Measurements from ENCODE around the gene JUP. TPM values are rescaled to one million over a fixed set of nuclear protein-coding genes. Genes with fewer than 3 reads are reported as not detected.

Gene JUP
- total RNA-seq, 3 donors from 2014 or later: 0.86 to 0.98 (median 0.92) TPM

GRCh38 chr17:41813699-41814124 lies 27.2 kb upstream of the JUP start:
- H3K4me3 Mint-ChIP-seq: no peak overlapping the region
- no peaks in the 10 kb centered on the region for H3K9me3 Mint-ChIP-seq
- peaks cover 2% of the 10 kb centered on the region for H3K27me3 Mint-ChIP-seq (ENCODE audit: low read depth)
- no peaks in the 10 kb centered on the region for H3K36me3 Mint-ChIP-seq (ENCODE audit: insufficient read depth)
- DNase-seq (no peak), ATAC-seq (no peak)
- H3K4me1 Mint-ChIP-seq (ENCODE audit: low read depth): peaks cover 23% of the 10 kb centered on the region

DNA sequence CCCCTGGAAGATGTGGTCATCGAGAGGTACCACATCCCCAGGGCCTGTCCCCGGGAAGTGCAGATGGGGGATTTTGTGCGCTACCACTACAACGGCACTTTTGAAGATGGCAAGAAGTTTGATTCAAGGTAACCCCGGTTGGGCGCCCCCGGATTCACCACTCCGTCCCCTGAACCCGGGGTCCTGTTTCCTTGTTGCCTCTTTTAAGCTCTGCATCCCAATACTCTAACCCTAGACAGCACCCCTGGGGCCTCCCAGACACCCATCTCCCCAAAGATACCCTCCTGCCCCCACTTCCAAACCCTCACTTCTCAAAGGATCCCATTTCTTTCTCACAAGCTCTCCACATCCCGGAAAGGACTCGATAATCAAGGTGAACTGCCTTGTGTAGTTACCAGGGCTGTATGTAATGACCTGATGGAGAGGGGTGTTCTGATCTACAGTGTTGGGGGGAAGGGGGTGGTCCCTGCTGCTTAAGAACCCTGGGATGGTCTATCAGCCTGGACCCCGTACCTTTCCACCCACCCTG lies 26.7 kb upstream of the JUP start:
- Mint-ChIP-seq H3K4me3 (peak overlapping the region; percentile 0), H3K4me1 (ENCODE audit: low read depth) (peaks cover 23% of the 10 kb centered on the region)
- no peak for DNase-seq

GRCh38 chr17:41812381-41813151 lies 26.1 kb upstream of the JUP start, which contains the start of gene FKBP10:
Gene FKBP10, plus strand, starts transcription at chr17:41813004. Its CDS starts 31 bp downstream, at chr17:41813035.
- Mint-ChIP-seq H3K4me1 (ENCODE audit: low read depth) (peaks cover 23% of the 10 kb centered on the region), H3K36me3 (ENCODE audit: insufficient read depth) (no peaks in the 10 kb centered on the region), H3K4me3 (peak within 1 kb of the TSS; percentile 81), H3K27me3 (ENCODE audit: low read depth) (peaks cover 2% of the 10 kb centered on the region), H3K9me3 (no peaks in the 10 kb centered on the region)
- DNase-seq: peak; percentile 21
- peak; percentile 2 to 5 for ATAC-seq

More for the DNA sequence above, 26.7 kb upstream of the JUP start:
- H3K27me3 Mint-ChIP-seq (ENCODE audit: low read depth): peaks cover 2% of the 10 kb centered on the region
- ATAC-seq: no peak
- no peaks in the 10 kb centered on the region for H3K9me3 Mint-ChIP-seq
- H3K36me3 Mint-ChIP-seq (ENCODE audit: insufficient read depth): no peaks in the 10 kb centered on the region

GRCh38 chr17:41811549-41812380 lies 25.3 kb upstream of the JUP start, which contains the start of gene P3H4:
Gene P3H4, minus strand, starts transcription at chr17:41811949. Its CDS starts 34 bp downstream, at chr17:41811915.
- peaks cover 2% of the 10 kb centered on the region for H3K27me3 Mint-ChIP-seq (ENCODE audit: low read depth)
- ATAC-seq (peak; percentile 90 to 92), DNase-seq (peak; percentile 64)
- H3K4me3 Mint-ChIP-seq: peak within 1 kb of the TSS; percentile 81
- H3K36me3 Mint-ChIP-seq (ENCODE audit: insufficient read depth): no peaks in the 10 kb centered on the region
- H3K9me3 Mint-ChIP-seq: no peaks in the 10 kb centered on the region
- H3K4me1 Mint-ChIP-seq (ENCODE audit: low read depth): peaks cover 23% of the 10 kb centered on the region

DNA sequence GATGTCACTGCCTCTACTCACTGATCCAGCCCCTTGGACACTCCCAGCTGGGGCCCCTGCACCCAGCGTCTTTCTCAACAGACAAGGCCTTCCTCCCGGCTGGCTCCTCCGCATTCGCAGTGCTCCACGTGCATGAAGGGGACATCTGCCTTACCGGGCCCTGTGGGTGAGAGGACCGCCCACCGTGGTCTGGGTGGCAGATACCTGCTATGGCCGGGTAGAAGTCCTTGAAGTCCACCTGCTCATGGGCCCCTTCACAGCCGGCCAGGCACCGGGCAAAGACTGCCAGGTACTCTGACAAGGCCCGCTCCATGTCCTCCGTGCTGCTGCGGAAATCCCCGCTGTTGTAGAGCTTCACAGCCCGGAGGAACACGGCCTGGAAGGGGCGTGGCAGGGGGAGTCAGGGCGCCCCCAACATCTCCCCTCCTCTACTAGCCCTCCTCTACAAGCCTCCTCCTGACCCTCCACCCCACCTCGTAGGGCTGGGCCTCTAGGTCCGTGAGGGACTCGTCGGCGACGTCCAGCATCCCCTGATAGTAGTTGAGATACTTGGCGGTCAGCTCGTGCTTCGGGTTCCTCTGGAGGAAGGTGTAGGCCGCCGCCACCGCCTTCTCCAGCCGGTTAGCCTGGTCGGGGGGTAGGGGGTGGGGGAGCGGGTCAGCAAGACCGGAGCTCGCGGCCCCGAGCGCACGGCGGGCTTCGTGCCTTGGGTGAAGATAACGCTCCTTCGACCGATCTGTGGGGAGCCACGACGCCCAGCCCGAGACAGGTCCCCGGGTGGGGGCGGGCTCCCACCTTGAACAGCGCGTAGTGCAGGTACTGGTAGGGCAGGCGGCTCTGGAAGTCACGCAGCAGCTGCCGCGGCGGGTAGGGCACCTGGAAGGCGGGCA lies 24.4 kb upstream of the JUP start:
- H3K27me3 Mint-ChIP-seq (ENCODE audit: low read depth): peaks cover 2% of the 10 kb centered on the region
- peak; percentile 18 for DNase-seq
- peak overlapping the region; percentile 74 for H3K4me3 Mint-ChIP-seq
- ATAC-seq: peak; percentile 31 to 37
- H3K9me3 Mint-ChIP-seq: no peaks in the 10 kb centered on the region
- H3K4me1 Mint-ChIP-seq (ENCODE audit: low read depth): peaks cover 23% of the 10 kb centered on the region
- H3K36me3 Mint-ChIP-seq (ENCODE audit: insufficient read depth): no peaks in the 10 kb centered on the region

- Mint-ChIP-seq H3K27me3 (ENCODE audit: low read depth) (no peaks in the 10 kb centered on the region), H3K36me3 (ENCODE audit: insufficient read depth) (no peaks in the 10 kb centered on the region), H3K4me3 (no peak overlapping the region), H3K4me1 (ENCODE audit: low read depth) (peaks cover 15% of the 10 kb centered on the region), H3K9me3 (no peaks in the 10 kb centered on the region)
- ATAC-seq: no peak
- DNase-seq: no peak
Observed at GRCh38 chr17:41806685-41807445, 20.4 kb upstream of the JUP start.

- H3K9me3 Mint-ChIP-seq: no peaks in the 10 kb centered on the region
- DNase-seq (no peak), ATAC-seq (no peak)
- no peak overlapping the region for H3K4me3 Mint-ChIP-seq
- H3K27me3 Mint-ChIP-seq (ENCODE audit: low read depth): no peaks in the 10 kb centered on the region
- H3K36me3 Mint-ChIP-seq (ENCODE audit: insufficient read depth): no peaks in the 10 kb centered on the region
- peaks cover 4% of the 10 kb centered on the region for H3K4me1 Mint-ChIP-seq (ENCODE audit: low read depth)
Observed at GRCh38 chr17:41803049-41804020, 16.8 kb upstream of the JUP start.

DNA sequence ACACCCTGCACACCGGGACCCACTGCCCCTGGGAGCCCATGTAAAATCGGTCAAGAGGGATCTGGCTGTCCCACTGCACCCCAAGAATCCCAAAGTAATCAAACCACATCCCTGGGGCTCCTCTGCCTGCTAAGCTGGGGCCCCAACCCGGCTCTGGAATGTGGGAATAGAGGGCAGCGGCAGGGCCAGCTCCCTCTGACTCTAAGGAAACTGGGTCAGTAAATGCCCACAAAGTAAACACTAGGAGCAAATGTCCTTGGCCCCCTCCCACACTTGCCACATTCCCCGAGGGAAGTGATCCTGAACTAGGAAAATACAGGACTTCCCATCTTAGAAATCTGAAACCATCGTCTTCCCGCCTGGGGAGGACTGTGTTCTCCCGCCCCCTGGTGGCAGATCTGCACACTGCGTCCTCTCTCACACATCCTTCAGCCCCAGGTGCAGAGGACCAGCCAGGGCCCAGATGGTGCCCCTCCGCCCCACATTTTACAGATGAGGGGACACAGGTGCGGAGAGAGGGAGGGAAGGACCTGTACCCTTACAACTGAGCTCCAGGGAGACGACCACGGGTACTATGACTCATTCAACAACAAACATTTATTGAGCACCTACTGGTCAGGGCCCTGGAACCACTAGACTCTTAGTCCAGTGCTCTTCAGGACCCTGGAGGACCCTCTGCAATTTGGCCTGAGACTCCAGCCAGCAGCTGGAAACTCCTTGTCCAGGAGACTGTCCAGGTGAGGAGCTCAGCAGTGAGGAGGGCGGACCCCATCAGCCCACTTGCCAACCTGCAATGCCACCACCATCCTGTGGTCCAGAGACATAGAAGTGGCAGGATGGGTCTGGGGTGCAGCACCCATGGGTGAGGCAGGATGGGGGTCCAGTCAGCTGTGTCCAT lies 15.1 kb upstream of the JUP start:
- H3K36me3 Mint-ChIP-seq (ENCODE audit: insufficient read depth): no peaks in the 10 kb centered on the region
- no peak overlapping the region for H3K4me3 Mint-ChIP-seq
- peaks cover 4% of the 10 kb centered on the region for H3K4me1 Mint-ChIP-seq (ENCODE audit: low read depth)
- H3K27me3 Mint-ChIP-seq (ENCODE audit: low read depth): no peaks in the 10 kb centered on the region
- no peaks in the 10 kb centered on the region for H3K9me3 Mint-ChIP-seq
- ATAC-seq: peak; percentile 87 to 92
- peak; percentile 78 for DNase-seq

GRCh38 chr17:41800601-41801373 lies 14.3 kb upstream of the JUP start:
- peak; percentile 16 to 26 for ATAC-seq
- Mint-ChIP-seq H3K9me3 (no peaks in the 10 kb centered on the region), H3K27me3 (ENCODE audit: low read depth) (no peaks in the 10 kb centered on the region), H3K4me1 (ENCODE audit: low read depth) (peaks cover 4% of the 10 kb centered on the region), H3K36me3 (ENCODE audit: insufficient read depth) (no peaks in the 10 kb centered on the region), H3K4me3 (no peak overlapping the region)
- DNase-seq: no peak

DNA sequence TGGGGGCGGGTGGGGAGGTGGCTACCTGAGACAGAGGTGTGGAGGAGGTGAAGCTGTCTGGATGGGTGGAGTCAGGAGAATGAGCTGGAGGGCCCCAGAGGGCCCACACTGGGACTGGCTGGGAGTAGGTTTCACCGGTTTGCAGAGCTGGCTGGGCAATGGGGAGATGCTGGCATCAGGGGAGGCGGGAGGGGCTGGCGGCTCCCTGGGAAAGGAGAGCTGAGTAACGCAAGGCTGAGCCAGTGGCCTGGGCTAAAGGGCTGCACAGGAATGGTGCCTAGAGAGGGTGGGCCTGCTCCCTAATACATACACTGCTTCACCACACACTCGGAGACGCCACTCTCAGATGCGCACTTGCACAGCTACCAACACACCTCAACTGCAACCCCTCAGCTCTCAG lies 12.9 kb upstream of the JUP start:
- Mint-ChIP-seq H3K36me3 (ENCODE audit: insufficient read depth) (no peaks in the 10 kb centered on the region), H3K4me1 (ENCODE audit: low read depth) (peaks cover 4% of the 10 kb centered on the region), H3K4me3 (no peak overlapping the region), H3K27me3 (ENCODE audit: low read depth) (no peaks in the 10 kb centered on the region), H3K9me3 (no peaks in the 10 kb centered on the region)
- DNase-seq (no peak), ATAC-seq (no peak)

GRCh38 chr17:41797377-41797776 lies 10.9 kb upstream of the JUP start:
- ATAC-seq (no peak), DNase-seq (no peak)
- H3K36me3 Mint-ChIP-seq (ENCODE audit: insufficient read depth): no peaks in the 10 kb centered on the region
- H3K4me1 Mint-ChIP-seq (ENCODE audit: low read depth): peaks cover 4% of the 10 kb centered on the region
- H3K27me3 Mint-ChIP-seq (ENCODE audit: low read depth): no peaks in the 10 kb centered on the region
- H3K4me3 Mint-ChIP-seq: no peak overlapping the region
- H3K9me3 Mint-ChIP-seq: no peaks in the 10 kb centered on the region

Data from activated T-cell treated with anti-CD3 and anti-CD28 coated beads, Interleukin-2, amount 50 U/mL, for 4 hours (primary cell).